Fibroblast of gingiva (primary cell): Measurements from ENCODE around the gene EIF2S2.

ENCODE experiments used
- DNase-seq: peaks from one replicate; pipeline ENCODE4 v3.0.0-alpha.2; 2011; ENCODE audit warnings: low read depth

Gene EIF2S2

GRCh38 chr20:34064286-34064685 is 47.8 kb downstream of the EIF2S2 start:
- DNase-seq: no peak

- DNase-seq: no peak
Measured at GRCh38 chr20:34062570-34063482, 49.2 kb downstream of the EIF2S2 start.

- DNase-seq: no peak
Measured at GRCh38 chr20:34061695-34062094, 50.3 kb downstream of the EIF2S2 start.

GRCh38 chr20:34060970-34061369 is 51.1 kb downstream of the EIF2S2 start:
- DNase-seq: no peak

GRCh38 chr20:34058831-34059230 is 53.2 kb downstream of the EIF2S2 start:
- DNase-seq: no peak

- DNase-seq: no peak
Measured at GRCh38 chr20:34055290-34055689, 56.8 kb downstream of the EIF2S2 start.

GRCh38 chr20:34052414-34052813 is 59.6 kb downstream of the EIF2S2 start:
- peak; percentile 56 for DNase-seq

GRCh38 chr20:34049897-34050695 is 61.9 kb downstream of the EIF2S2 start:
- peak; percentile 45 for DNase-seq

- no peak for DNase-seq
Measured at GRCh38 chr20:34049389-34049788, 62.7 kb downstream of the EIF2S2 start.

GRCh38 chr20:34047917-34048316 is 64.1 kb downstream of the EIF2S2 start:
- no peak for DNase-seq

GRCh38 chr20:34047010-34047687 is 64.9 kb downstream of the EIF2S2 start:
- no peak for DNase-seq

- no peak for DNase-seq
Measured at GRCh38 chr20:34045930-34046725, 65.9 kb downstream of the EIF2S2 start.

GRCh38 chr20:34045294-34045693 is 66.7 kb downstream of the EIF2S2 start:
- DNase-seq: no peak

GRCh38 chr20:34043025-34043424 is 69.0 kb downstream of the EIF2S2 start:
- no peak for DNase-seq

- no peak for DNase-seq
Measured at GRCh38 chr20:34042262-34042661, 69.8 kb downstream of the EIF2S2 start.

- no peak for DNase-seq
Measured at GRCh38 chr20:34041226-34041625, 70.8 kb downstream of the EIF2S2 start.

- no peak for DNase-seq
Measured at GRCh38 chr20:34040300-34040995, 71.6 kb downstream of the EIF2S2 start.
